ENCODE measurements around the gene SPRED3. TPM values are rescaled to one million over a fixed set of nuclear protein-coding genes. Genes with fewer than 3 reads are reported as not detected.

Gene SPRED3
- total RNA-seq, 1 experiment from 2014 or later, result 0.79 TPM

DNA sequence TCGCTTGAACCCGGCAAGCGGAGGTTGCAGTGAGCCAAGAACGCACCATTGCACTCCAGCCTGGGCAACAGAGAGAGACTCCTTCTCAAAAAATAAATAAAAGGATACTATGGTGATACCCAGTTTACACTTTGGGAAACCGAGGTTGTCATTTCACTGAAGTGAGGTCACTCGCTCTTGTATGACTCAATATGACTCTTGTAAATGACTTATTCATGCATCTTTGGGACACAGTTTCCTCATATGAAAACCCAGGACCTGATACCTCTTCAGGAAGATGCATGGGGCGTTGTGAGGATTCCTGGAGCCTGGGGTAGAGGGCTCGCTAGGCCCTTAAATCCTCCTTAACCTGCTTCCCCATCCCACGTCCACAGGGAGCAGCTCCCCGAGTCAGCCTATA lies 9.6 kb upstream of the SPRED3 start:
- Histone ChIP-seq H3K27ac (no peak overlapping the region), H3K36me3 (peaks cover 78% of the 10 kb centered on the region)
- no peak for DNase-seq (ENCODE audit: low read depth in 1 of 2, low spot score in 2 of 2)

DNA sequence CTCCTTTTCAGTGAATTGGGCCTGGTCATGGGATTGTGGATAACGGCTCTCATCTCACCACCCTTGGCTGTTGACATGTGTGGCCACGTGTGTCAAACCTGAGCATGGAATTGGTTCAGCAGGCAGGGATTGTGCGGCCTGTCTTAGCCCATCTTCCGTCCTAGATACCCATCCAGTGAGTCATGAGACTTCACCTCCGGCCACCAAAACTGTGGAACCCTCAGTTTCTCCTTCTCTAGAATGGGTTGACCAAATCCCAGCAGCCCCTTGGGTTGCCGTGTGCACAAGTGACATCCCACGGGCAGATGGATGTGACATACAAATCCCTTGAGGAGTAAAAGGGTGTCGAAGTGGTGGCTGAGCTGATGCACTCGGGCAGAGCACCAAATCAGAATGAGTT lies 7.4 kb upstream of the SPRED3 start:
- Histone ChIP-seq H3K36me3 (peaks cover 95% of the 10 kb centered on the region), H3K4me3 (no peak overlapping the region), H3K4me1 (replicated peaks) (peaks cover 4% of the 10 kb centered on the region), H3K9me3 (replicated peaks) (no peaks in the 10 kb centered on the region; the same call in 1 of the 2 replicates), H3K27ac (no peak overlapping the region), H3K27me3 (replicated peaks) (no peaks in the 10 kb centered on the region)
- no peak for DNase-seq (ENCODE audit: low read depth in 1 of 2, low spot score in 2 of 2)

More for the DNA sequence above, 9.6 kb upstream of the SPRED3 start:
- peaks cover 11% of the 10 kb centered on the region for H3K4me1 ChIP-seq (replicated peaks)
- H3K27me3 ChIP-seq (replicated peaks), result no peaks in the 10 kb centered on the region
- no peaks in the 10 kb centered on the region for H3K9me3 ChIP-seq (replicated peaks)
- no peak overlapping the region for H3K4me3 ChIP-seq

DNA sequence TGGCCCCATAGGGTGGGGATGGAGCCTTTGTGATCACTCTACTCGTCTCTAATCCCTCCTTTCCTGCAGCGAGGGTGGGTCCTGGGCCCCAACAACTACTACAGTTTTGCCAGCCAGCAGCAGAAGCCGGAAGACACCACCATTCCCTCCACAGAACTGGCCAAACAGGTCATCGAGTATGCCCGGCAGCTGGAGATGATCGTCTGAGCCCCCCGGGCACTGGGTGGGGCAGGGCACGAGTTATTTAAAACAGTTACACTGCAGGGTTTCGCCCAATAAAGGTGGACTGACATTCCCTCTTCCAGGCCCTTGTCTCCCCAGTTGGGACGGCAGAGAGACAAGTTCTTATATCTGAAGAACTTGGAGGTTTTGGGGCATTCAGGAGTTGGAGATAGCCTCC lies 5.3 kb upstream of the SPRED3 start:
- Histone ChIP-seq H3K27me3 (replicated peaks) (no peaks in the 10 kb centered on the region), H3K4me1 (replicated peaks) (peaks cover 2% of the 10 kb centered on the region; the same call in 1 of the 2 replicates), H3K27ac (no peak overlapping the region), H3K4me3 (no peak overlapping the region), H3K36me3 (peaks cover 81% of the 10 kb centered on the region), H3K9me3 (replicated peaks) (no peaks in the 10 kb centered on the region; the same call in 1 of the 2 replicates)
- no peak for DNase-seq (ENCODE audit: low read depth in 1 of 2, low spot score in 2 of 2)

DNA sequence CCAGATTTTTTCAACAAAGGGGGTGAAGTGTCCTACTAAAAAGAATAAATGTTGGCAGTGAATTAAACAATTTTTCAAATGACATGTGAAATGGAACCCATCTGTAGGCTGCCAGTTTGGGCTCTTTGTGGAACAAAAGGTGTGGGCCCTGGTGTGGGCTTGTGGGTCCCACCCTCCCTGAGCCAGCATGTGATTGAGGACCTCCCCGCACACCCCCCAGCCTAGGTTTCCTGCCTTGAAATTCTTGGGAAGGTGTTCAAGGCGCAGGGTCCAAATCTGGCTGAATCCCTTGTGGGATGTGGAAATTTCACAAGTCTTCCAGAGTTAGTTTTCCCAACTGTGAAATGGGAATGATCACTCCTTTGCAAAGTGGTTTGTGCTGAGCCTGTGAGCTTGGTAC lies 4.8 kb upstream of the SPRED3 start:
- DNase-seq (ENCODE audit: low read depth in 1 of 2, low spot score in 2 of 2), result no peak
- peaks cover 81% of the 10 kb centered on the region for H3K36me3 ChIP-seq
- peaks cover 5% of the 10 kb centered on the region for H3K4me1 ChIP-seq (replicated peaks)
- no peaks in the 10 kb centered on the region; the same call in 1 of the 2 replicates for H3K9me3 ChIP-seq (replicated peaks)
- H3K27ac ChIP-seq, result no peak overlapping the region
- no peak overlapping the region for H3K4me3 ChIP-seq
- H3K27me3 ChIP-seq (replicated peaks), result no peaks in the 10 kb centered on the region

DNA sequence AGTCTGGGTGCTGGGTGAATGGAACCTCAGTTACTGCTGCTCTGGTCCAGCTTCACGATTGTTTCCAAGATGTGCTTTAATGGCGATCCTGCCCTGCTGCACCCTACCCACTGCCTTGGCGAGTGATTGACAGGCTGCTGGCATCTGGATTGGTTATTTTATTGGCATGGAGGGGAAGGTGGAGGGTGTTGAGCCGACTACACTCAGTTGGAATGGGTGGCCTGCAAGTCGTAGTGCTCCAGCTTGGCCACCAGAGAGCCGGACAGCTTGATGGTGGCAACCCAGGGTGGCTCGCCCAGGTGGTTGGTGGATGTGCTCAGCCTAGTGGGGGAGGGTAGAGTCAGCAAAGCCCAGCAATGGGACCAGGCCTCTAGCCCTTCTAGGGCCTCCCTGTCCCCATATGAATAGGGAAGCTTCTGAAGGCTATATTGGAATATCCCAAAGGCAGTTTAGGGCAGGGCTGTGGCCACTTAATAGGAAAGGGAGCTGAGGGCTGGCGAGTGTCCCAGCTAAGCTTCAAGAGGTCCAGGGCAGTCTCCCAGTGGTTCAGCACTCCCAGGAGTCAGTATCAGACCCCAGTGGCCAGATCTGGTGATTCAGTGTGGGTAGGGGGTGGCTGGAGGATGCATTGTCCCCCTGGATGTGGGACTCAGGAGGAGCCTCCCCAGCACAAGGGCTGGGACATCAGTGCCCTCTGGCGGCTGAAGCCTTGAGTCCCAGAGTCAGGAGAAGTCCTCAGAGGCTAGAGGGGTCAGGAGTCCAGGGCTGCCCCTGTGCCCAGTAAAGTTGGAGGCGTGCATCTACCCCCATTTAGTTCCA lies 4.1 kb upstream of the SPRED3 start:
- H3K27ac ChIP-seq, result no peak overlapping the region
- H3K4me3 ChIP-seq, result no peak overlapping the region
- H3K27me3 ChIP-seq (replicated peaks), result no peaks in the 10 kb centered on the region
- peaks cover 75% of the 10 kb centered on the region for H3K36me3 ChIP-seq
- no peaks in the 10 kb centered on the region; the same call in 1 of the 2 replicates for H3K9me3 ChIP-seq (replicated peaks)
- no peak for DNase-seq (ENCODE audit: low read depth in 1 of 2, low spot score in 2 of 2)
- H3K4me1 ChIP-seq (replicated peaks), result peaks cover 11% of the 10 kb centered on the region

DNA sequence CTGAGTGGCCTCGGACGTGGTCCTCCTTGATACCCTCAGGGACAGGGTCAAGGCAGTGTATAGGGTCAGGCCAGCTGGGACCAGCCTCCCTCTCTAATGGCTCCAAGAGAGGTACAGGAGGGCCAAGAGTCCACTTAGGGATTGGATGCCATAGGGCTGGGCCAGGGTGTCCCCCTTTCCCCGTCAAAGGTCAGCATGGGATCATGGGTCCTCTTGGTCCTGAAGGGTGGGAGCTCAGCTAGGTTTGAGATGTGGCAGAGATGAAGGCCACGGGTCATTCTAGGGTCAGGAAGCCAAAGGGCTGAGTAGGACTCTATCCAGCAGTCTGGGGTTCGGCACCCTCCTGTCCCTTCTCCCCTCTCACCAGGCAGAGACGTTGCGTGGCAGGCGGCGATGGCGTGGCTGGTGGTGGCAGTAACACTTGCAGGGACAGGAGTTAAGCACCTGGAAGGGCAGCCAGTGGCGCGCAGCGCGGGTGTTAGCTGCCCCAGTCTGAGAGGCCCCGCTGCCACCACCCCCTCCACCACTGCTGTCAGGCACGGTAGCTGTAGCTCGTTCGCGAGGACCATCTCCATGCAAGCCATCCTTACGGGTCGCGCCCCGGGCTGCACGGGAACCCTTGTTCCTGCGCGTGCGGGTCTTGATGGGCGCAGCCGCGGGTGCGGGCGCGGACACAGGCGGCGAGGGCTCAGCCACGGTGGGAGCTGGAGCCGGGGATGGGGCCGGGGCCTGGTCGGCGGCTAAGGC lies 3.3 kb upstream of the SPRED3 start:
- Histone ChIP-seq H3K36me3 (peaks cover 67% of the 10 kb centered on the region), H3K9me3 (replicated peaks) (no peaks in the 10 kb centered on the region; the same call in 1 of the 2 replicates), H3K27ac (no peak overlapping the region), H3K4me1 (replicated peaks) (peaks cover 16% of the 10 kb centered on the region), H3K27me3 (replicated peaks) (no peaks in the 10 kb centered on the region), H3K4me3 (no peak overlapping the region)
- DNase-seq (ENCODE audit: low read depth in 1 of 2, low spot score in 2 of 2), result no peak

DNA sequence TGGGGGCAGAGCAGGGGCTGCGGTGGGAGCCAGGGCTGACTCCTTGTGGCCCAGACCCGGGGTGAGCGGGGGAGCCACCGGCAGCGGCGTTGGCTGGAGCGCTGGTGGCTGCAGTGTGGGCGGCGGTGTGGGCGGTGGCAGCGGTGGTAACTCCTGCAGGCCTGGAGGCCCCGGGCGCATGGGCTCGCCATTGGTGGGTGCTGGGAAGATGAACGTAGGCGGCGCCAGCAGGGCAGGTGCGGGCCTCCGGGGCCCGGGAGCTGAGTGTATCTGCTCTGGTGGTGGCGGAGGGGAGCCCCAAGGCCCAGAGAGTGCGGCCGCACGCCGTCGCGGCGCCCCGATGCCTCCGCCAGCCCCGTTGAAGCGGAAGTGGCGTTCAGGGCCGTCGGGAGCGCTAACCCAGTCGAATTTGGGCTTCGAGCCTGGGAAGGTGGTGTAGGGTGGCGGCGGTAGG lies 2.7 kb upstream of the SPRED3 start:
- no peaks in the 10 kb centered on the region for H3K27me3 ChIP-seq (replicated peaks)
- H3K9me3 ChIP-seq (replicated peaks), result no peaks in the 10 kb centered on the region; the same call in 1 of the 2 replicates
- H3K36me3 ChIP-seq, result peaks cover 63% of the 10 kb centered on the region
- H3K4me3 ChIP-seq, result no peak overlapping the region
- H3K27ac ChIP-seq, result no peak overlapping the region
- no peak for DNase-seq (ENCODE audit: low read depth in 1 of 2, low spot score in 2 of 2)
- peaks cover 16% of the 10 kb centered on the region for H3K4me1 ChIP-seq (replicated peaks)

DNA sequence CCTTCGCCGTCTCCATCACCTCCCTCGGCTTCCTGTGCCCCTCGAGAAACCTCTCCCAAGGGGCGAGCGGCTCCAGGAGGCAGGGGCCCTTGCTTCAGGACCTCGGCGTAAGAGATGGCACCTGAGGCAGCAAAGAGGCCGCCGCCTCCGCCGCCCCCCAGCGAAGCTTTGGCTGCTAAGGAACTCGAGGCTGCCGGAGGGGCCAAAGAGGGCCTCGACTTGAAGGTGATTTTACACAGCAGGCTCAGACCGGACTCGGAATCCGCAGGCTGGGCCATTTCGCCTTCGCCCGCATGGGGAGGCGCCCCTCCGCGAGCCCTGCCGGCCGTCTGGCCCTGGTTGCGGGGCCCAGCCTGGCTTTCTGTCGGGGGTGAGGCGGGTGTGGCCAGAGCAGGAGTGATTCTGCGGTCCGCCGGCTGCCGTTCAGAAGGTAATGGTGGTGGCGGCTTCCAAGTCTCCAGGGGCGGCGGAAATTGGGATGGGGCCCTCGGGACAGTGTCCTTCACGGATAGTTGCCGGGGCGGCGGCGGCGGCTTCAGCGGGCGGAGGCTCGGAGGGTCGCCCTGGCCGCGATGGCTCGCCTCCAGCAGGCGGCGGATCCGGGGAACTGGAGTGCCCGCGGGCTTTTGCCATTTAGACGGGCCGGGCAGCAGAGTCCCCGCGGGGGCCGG lies 2.1 kb upstream of the SPRED3 start:
- Histone ChIP-seq H3K27me3 (replicated peaks) (no peaks in the 10 kb centered on the region), H3K4me3 (no peak overlapping the region), H3K36me3 (peaks cover 57% of the 10 kb centered on the region), H3K4me1 (replicated peaks) (peaks cover 16% of the 10 kb centered on the region), H3K27ac (no peak overlapping the region), H3K9me3 (replicated peaks) (no peaks in the 10 kb centered on the region; the same call in 1 of the 2 replicates)
- no peak for DNase-seq (ENCODE audit: low read depth in 1 of 2, low spot score in 2 of 2)

DNA sequence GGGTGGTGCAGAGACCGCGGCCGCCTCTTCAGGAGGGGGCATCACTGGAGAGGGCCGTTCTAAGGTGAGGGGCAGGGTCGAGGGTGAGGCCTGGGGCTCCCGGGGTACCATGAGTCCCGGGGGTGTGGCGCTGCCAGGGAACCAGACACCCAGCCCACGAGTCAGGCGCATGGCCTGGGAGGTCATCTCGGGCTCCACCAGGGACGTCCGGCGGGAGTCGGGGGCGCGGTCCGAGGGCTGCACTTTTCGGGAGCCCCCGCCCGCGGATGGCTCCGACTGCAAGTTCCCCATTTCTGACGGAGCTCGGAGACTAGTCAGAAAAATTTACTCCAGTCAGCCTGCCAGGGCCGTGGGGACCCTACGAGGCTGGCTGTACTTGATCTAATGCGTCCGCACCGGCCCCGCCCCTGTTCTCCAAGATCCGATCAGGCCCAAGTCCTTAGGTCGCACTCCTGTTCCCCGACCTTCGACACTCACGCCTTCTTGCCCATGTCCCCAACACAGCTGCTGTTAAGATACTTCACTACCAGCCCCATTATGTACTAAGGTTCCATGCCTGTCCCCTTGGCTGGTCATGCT lies 1.4 kb upstream of the SPRED3 start:
- Histone ChIP-seq H3K27me3 (replicated peaks) (no peaks in the 10 kb centered on the region), H3K36me3 (peaks cover 53% of the 10 kb centered on the region), H3K4me1 (replicated peaks) (peaks cover 16% of the 10 kb centered on the region), H3K4me3 (peak overlapping the region; percentile 51), H3K27ac (no peak overlapping the region), H3K9me3 (replicated peaks) (no peaks in the 10 kb centered on the region; the same call in 1 of the 2 replicates)
- DNase-seq (ENCODE audit: low read depth in 1 of 2, low spot score in 2 of 2), result no peak

DNA sequence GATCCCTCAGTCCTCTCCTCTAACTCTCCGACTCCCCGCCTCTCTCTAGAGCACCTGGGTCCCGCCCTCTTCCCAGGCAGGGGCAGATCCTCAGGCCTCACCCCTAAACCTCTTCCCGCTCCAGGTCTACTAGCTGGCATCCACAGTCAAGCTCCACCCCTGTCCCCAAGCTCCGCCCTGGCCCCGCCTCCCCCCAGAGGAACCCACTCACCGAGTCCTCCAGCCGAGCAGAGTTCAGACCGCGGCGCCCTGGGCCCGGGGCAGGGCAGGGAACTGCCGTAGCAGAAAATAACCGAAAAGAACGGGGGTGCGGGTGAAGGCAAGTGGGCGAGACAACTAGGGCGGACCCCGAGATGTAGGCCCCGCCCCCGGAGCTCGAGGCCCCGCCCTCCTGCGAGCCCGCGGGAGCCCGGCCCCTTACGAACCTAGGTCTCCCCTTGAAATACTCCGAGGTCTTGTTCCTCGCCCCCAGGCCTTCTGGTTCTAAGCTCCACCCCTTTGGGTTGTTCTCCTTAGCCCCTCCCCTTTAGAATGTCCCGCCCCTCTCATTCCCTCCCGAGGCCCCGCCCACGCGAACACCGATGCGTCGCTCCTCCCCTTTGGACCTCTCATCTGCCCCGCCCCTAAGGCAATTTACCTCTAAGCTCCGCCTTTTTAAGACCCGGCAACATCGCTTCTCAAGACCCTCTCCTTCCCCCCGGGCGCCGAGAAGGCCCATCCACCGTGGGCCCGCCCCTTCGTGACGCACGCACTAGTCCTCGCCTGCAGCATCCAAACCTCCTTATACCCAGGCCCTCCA lies 748 bp upstream of the SPRED3 start, which contains the start of gene GGN:
Gene GGN, minus strand, starts transcription at position 485 of the 799 bp plus-strand sequence. CDS start 773 bp downstream, outside the sequence.
- DNase-seq (ENCODE audit: low read depth in 1 of 2, low spot score in 2 of 2), result peak; percentile 83 to 92
- Histone ChIP-seq H3K9me3 (replicated peaks) (no peaks in the 10 kb centered on the region; the same call in 1 of the 2 replicates), H3K4me3 (peak within 1 kb of the TSS; percentile 51), H3K27me3 (replicated peaks) (no peaks in the 10 kb centered on the region), H3K27ac (peak within 1 kb of the TSS; percentile 59), H3K36me3 (peaks cover 51% of the 10 kb centered on the region), H3K4me1 (replicated peaks) (peaks cover 17% of the 10 kb centered on the region)

DNA sequence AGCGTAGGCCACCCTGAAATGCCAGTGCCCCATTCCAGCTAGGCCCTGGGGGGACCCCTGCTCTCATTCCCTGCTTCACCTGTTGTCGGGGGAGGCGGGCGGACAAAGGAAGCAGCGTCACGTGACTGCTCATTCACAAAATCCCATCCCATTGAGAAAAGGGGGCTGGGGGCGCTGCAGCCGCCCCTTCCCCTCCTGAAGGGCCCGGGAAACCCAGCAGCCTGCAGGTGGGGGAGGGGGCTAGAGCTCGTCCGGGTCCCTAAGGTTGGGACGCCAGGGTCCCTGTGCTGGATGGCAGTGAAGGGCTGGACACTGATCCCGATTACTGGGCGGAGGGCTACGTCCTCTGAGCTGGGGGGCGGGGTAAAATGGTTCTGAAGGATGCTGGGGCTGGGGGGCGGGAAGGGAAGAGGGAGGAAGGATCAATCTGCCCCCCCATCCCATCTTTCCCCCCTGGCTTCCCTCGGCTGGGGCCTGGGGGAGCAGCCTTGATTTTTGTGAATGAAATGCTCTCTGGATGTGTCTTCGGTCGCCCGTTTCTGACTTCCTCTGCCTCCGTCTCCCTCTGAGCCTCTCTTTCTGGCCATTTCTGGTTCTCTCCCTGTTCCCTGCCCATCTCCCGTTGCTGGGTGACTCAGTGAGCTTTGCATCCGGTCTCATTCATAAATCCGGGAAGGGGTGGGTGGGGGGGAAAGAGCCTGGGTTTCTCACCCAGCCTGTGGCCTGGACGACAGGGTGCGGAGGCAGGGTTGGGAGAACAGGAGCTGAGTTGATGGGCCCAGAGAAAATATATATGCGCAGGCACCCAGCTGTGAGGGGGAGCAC lies 816 bp downstream of the SPRED3 start:
- Histone ChIP-seq H3K9me3 (replicated peaks) (no peaks in the 10 kb centered on the region; the same call in 1 of the 2 replicates), H3K4me3 (peak overlapping the region; percentile 51), H3K27ac (peak overlapping the region; percentile 59), H3K36me3 (peaks cover 43% of the 10 kb centered on the region), H3K4me1 (replicated peaks) (peaks cover 19% of the 10 kb centered on the region), H3K27me3 (replicated peaks) (no peaks in the 10 kb centered on the region)
- peak; percentile 60 to 80 for DNase-seq (ENCODE audit: low read depth in 1 of 2, low spot score in 2 of 2)
